Activated CD4-positive, alpha-beta T cell treated with anti-CD3 and anti-CD28 coated beads, Interleukin-2, amount 50 U/mL, for 1 hour (primary cell): ENCODE results near the gene PPP1R26.
"Not testable (repeated sequence)": the region's sequence is repeated elsewhere in the genome, so short reads cannot be mapped to it uniquely, and the experiment has no call there.

Source experiments
- DNase-seq: peaks from one replicate; pipeline ENCODE4 v3.0.0-alpha.2; 2020

PPP1R26 gene

DNA sequence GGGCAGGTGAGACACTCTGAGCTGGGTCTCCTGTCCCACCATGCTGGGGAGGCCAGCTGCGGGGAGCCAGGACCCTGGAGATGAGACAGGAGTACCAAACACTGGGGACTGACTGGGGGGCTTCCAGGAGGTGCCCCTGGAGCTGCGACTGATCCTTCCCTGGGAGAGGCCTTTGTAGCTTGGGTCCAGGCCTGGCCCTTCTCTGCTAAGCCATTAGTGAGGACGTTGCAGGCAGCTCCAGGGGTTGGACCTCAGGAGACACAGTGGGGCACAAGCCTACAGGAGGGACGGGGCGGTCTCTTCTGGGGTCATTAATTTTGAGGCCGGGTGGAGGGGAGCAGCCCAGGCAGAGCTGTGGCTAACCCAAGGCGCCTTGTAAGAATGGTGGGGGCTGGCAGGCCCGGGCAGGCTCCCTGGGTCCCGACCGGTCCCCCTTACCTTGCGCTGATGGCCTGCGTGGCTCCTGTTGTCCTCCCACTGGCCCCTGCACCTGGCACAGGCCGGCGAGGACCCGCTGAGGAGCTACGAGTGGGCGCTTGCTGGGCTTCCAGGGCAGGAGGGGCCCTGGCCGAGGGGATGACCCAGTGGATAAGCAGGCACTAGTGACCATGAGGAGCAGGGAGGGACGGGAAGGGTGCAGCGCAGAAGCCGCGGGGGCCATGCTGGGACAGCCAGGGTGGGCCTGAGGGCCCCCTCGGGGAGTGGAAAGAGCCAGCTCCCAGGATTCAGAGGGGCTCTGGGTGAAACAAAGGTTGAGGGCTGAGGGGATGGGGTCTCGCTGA is 26.0 kb downstream of the PPP1R26 start:
- DNase-seq = no peak

GRCh38 chr9:135506327-135507103 is 26.9 kb downstream of the PPP1R26 start:
- no peak for DNase-seq

GRCh38 chr9:135507104-135508035 is 27.8 kb downstream of the PPP1R26 start:
- DNase-seq = no peak

GRCh38 chr9:135508211-135508820 is 28.7 kb downstream of the PPP1R26 start:
- DNase-seq = no peak

DNA sequence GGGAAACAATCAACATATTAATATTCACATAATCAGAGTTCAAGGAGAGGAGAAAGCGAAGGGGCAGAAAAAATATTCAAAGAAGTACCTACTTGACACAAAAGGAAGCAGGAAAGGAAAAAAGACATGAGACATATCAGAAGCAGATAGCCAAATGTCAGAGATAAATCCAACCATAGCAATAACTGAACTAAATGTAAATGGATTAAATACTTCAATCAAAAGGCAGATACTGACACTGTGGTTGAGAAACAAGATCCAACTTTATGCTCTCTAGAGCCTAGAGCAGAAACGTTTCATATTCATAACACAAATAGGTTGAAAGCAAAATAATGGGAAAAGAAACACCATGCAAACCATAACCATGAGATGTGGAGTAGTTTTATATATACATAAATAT is 29.9 kb downstream of the PPP1R26 start:
- no peak for DNase-seq

- DNase-seq = no peak
Measured at GRCh38 chr9:135512241-135512603, 32.6 kb downstream of the PPP1R26 start.

- DNase-seq = no peak
Measured at GRCh38 chr9:135512904-135513303, 33.3 kb downstream of the PPP1R26 start.

GRCh38 chr9:135513351-135513846 is 33.8 kb downstream of the PPP1R26 start:
- no peak for DNase-seq

- DNase-seq = not testable (repeated sequence)
Measured at GRCh38 chr9:135513906-135514305, 34.3 kb downstream of the PPP1R26 start.

DNA sequence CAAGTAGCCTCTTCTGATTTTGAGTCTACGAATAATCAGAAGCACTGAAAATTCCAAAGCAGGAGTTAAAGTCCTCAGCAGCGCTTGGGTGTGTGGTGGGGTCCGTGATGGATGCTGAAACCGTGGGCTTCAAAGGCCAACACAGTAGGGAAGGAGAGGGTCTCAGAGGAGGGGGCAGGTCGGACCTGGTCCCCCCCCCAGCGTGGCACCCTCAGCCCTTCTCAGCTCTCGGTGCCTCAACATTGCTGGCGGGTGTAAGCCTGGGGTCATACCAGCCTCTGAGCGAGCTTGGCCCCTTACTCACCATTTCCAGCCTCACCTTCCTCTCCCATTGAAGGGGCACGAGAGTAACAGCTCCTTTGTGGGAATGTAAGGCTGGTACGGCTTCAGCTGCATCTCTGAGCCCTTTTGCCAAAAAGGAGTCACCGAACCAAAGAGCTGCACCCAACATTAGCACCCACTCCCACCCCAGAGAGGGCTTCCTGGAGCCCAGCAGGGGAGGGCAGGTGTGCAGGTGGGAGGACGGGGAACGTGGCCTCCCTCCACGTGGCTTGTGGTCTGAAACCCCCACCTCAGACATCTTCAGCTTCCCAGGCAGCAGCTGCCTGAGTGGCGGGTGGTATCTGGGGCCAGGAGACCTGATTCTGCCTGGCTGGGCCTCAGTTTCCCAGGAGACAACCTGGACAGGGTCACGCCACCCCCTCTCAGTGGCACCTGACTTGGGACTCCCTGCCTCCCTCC is 34.9 kb downstream of the PPP1R26 start:
- no peak for DNase-seq

GRCh38 chr9:135515083-135515951 is 35.7 kb downstream of the PPP1R26 start:
- DNase-seq = no peak

GRCh38 chr9:135516132-135516860 is 36.7 kb downstream of the PPP1R26 start:
- no peak for DNase-seq

GRCh38 chr9:135517407-135517822 is 37.8 kb downstream of the PPP1R26 start:
- DNase-seq = no peak

DNA sequence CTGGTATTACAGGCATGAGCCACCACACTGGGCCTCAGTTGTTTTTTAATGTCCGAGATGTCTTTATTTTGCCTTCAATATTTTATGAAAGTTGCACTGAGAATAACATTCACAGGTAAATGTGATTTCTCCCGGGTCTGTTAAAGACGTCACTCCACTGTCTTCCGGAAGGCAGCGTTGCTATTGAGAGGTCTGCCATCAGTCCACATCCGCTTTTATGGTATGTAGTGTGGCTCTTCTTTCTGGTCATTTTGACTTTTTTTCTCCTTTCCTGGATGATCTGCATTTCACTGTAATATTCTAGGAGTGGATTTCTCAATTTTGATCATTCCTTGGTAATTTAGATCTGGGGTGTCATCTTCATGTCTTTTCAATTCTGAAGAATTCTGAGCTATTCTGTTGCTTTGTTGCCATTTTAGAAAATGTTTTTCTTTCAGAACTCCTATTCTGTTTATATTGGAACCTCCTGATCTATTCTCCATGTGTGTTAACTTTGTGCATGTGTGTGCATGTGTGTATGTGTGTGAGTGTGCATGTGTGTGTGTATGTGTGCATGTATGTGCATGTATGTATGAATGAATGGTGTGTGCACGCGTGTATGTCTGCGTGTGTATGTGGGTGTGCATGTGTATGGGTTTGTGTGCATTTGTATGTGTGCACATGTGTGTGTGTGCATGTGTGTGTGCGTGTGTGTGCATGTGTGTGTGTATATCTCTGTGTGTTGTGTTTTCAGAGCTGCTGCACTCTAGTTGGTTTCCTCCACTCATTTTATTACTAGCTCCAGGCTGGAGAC is 39.8 kb downstream of the PPP1R26 start:
- DNase-seq = no peak

DNA sequence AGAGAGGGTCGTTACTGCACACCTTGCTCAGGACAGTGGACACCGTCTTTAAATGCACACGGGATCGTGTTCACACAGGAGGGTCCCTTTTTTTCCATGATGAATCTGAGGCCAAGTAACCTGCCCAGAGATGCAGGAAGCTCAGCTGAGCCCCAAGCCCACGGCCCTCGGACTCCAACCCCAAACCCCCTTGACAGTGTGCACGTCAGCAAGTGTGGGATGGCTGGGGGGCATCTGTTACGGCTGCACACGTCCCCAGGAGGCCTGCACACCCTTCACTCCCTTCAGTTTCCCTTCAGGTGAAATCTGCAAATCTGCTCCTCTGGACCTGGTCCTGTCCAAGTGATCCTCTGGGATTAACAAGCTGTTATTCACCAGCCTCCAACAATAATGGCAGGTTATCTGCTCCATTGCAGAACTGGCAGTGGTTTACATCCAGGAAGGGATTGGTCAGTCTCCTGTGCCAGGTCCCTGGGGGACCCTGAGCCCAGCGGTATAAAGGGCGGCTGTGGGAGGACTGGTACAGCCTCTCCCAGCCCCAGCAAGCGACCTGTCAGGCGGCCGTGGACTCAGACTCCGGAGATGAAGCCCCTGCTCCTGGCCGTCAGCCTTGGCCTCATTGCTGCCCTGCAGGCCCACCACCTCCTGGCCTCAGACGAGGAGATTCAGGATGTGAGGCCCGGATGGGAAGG is 41.5 kb downstream of the PPP1R26 start, which contains the start of gene LCN1:
Gene LCN1 (plus strand): TSS at position 525 of the 692 bp plus-strand sequence. CDS start 58 bp downstream, at position 583.
- DNase-seq = no peak

DNA sequence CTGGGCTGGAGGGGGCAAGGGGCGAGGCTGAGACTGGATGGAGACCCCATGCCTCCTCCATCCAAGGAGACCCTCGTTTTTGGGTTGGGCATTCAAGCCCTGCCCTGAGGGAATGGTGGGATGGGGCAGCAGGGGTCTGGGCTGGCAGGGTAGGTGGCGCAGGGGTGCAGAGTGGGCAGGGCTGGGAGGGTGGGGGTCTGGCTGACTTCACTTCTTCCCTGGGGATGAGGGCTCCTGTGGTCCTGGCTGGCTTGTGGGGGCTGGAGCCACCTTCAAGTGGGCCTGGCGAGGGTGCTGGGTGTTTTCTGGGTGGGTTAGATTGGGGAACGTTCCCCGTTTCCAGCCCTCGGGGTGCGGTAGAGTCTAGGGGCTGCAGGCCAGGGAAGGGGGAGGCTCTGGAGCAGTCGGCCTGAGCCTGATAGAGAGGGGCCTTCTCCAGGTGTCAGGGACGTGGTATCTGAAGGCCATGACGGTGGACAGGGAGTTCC is 42.1 kb downstream of the PPP1R26 start:
- no peak for DNase-seq

- DNase-seq = no peak
Measured at GRCh38 chr9:135522137-135522877, 42.7 kb downstream of the PPP1R26 start.
